Cardiac fibroblast (primary cell): ENCODE results near the gene GDPD5.

Source experiments
- DNase-seq, 2 donors: peaks; one replicate each; pipeline versions ENCODE4 v3.0.0 to v3.0.0-alpha.2; 2010; ENCODE audit warnings: low read depth in 2 of 2
- H3K4me3 ChIP-seq, 2 donors: replicated peaks in 1 of 2; 1 replicate in 1 of 2; 2 replicates in 1 of 2; pipeline ENCODE4 v1.5.1; 2011; ENCODE audit warnings: low read depth in 2 of 2, low read length in 2 of 2, mild to moderate bottlenecking in 2 of 2, moderate library complexity in 1 of 2
- CTCF ChIP-seq: IDR thresholded peaks from one replicate; pipeline ENCODE4 v1.5.1; 2011; ENCODE audit warnings: low read depth, mild to moderate bottlenecking, low read length, inconsistent platforms

Gene GDPD5

GRCh38 chr11:75514596-75514995 is 11.1 kb downstream of the GDPD5 start:
- H3K4me3 ChIP-seq, result no peak overlapping the region
- TF ChIP-seq CTCF, result no peak
- DNase-seq, result no peak

GRCh38 chr11:75513250-75513649 is 12.5 kb downstream of the GDPD5 start:
- no peak for TF ChIP-seq CTCF
- DNase-seq, result peak; percentile 36 to 78
- no peak overlapping the region for H3K4me3 ChIP-seq

GRCh38 chr11:75510723-75511019 is 15.1 kb downstream of the GDPD5 start:
- no peak for DNase-seq
- TF ChIP-seq CTCF, result no peak
- no peak overlapping the region for H3K4me3 ChIP-seq

- no peak overlapping the region for H3K4me3 ChIP-seq
- DNase-seq, result no peak
- no peak for TF ChIP-seq CTCF
Measured at GRCh38 chr11:75510004-75510722, 15.6 kb downstream of the GDPD5 start.

GRCh38 chr11:75509020-75509720 is 16.6 kb downstream of the GDPD5 start:
- TF ChIP-seq CTCF, result no peak

GRCh38 chr11:75508051-75508561 is 17.6 kb downstream of the GDPD5 start:
- TF ChIP-seq CTCF, result no peak
- DNase-seq, result no peak
- H3K4me3 ChIP-seq, result no peak overlapping the region

More at GRCh38 chr11:75509020-75509720, 16.6 kb downstream of the GDPD5 start:
- no peak overlapping the region for H3K4me3 ChIP-seq
- DNase-seq, result no peak
